GM23248 (cell line): ENCODE results near the gene MRPL14.

Source experiments
- EZH2 ChIP-seq: fragments of 200-600 bp; sonication (generic); IDR thresholded peaks from 2 replicates; pipeline ENCODE4 v1.6.1; 2018; ENCODE audit warnings: antibody characterized with exemption, mild to moderate bottlenecking; ENCODE audit not compliant: insufficient read depth, poor library complexity, severe bottlenecking
- EZH2phosphoT487 ChIP-seq: fragments of 200-600 bp; sonication (generic); IDR thresholded peaks from 2 replicates; pipeline ENCODE4 v1.6.1; 2018; ENCODE audit warnings: antibody characterized with exemption, moderate library complexity, mild to moderate bottlenecking, low read depth; ENCODE audit not compliant: insufficient read depth

DNA sequence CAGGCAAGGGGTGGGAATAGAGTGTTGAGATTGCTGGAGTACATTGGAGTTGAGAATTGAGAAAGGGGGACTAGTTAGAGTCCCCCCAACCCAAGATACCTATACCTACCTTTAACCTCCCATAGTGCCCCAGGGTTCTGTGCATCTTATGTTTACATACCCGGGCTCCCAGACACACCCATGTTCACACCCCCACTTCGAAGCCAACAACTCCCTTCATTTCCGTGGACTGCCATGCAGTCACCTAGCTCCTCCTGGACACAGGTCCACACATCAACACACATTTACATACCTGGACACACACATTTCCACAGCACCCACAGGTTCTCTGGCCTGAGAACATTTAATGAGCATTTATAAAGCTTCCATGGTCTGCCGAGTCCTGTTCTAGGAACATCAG lies 5.2 kb upstream of the MRPL14 start:
- TF ChIP-seq EZH2 = no peak
- no peak for TF ChIP-seq EZH2phosphoT487
